GM19099 (cell line): ENCODE data around the gene KRT14.
"Not testable (repeated sequence)": the region's sequence is repeated elsewhere in the genome, so short reads cannot be mapped to it uniquely, and the experiment has no call there.

Source experiments
- POLR2A ChIP-seq: IDR thresholded peaks from 3 replicates; pipeline ENCODE4 v1.6.1; 2011; ENCODE audit warnings: low read depth; ENCODE audit not compliant: insufficient read length; ENCODE audit errors: extremely low read depth

KRT14 gene

GRCh38 chr17:41620583-41621434 is 34.1 kb upstream of the KRT14 start:
- TF ChIP-seq POLR2A, result no peak

- no peak for TF ChIP-seq POLR2A
These were observed 32.6 kb upstream of the KRT14 start for GRCh38 chr17:41619036-41619926.

GRCh38 chr17:41618341-41619035 is 31.8 kb upstream of the KRT14 start:
- TF ChIP-seq POLR2A, result no peak

- no peak for TF ChIP-seq POLR2A
These were observed 31.0 kb upstream of the KRT14 start for GRCh38 chr17:41617698-41618097.

- no peak for TF ChIP-seq POLR2A
These were observed 30.4 kb upstream of the KRT14 start for GRCh38 chr17:41617136-41617535.

- TF ChIP-seq POLR2A, result no peak
These were observed 28.8 kb upstream of the KRT14 start for GRCh38 chr17:41615454-41615853.

GRCh38 chr17:41614098-41614497 is 27.4 kb upstream of the KRT14 start:
- no peak for TF ChIP-seq POLR2A

- TF ChIP-seq POLR2A, result no peak
These were observed 26.8 kb upstream of the KRT14 start for GRCh38 chr17:41613277-41614082.

- TF ChIP-seq POLR2A, result not testable (repeated sequence)
These were observed 25.9 kb upstream of the KRT14 start, which contains the start of gene KRT16 for GRCh38 chr17:41612376-41613160. Gene KRT16 (minus strand): TSS chr17:41612767. CDS start chr17:41612688, 79 bp downstream.

GRCh38 chr17:41610965-41611640 is 24.4 kb upstream of the KRT14 start:
- TF ChIP-seq POLR2A, result no peak

- TF ChIP-seq POLR2A, result no peak
These were observed 15.8 kb upstream of the KRT14 start for GRCh38 chr17:41602524-41602923.

GRCh38 chr17:41600318-41600717 is 13.6 kb upstream of the KRT14 start:
- no peak for TF ChIP-seq POLR2A

GRCh38 chr17:41599680-41600079 is 13.0 kb upstream of the KRT14 start:
- no peak for TF ChIP-seq POLR2A
